NCI-H1092 treated with DMSO at 0.1 percent for 48 hours (cell line): ENCODE measurements around the gene RCN1.
"Not testable (repeated sequence)": the region's sequence is repeated elsewhere in the genome, so short reads cannot be mapped to it uniquely, and the experiment has no call there.

ENCODE experiments used
- DNase-seq: peaks from one replicate; lab custom pipeline; 2025; lab: John Stamatoyannopoulos, UW

Gene RCN1

DNA sequence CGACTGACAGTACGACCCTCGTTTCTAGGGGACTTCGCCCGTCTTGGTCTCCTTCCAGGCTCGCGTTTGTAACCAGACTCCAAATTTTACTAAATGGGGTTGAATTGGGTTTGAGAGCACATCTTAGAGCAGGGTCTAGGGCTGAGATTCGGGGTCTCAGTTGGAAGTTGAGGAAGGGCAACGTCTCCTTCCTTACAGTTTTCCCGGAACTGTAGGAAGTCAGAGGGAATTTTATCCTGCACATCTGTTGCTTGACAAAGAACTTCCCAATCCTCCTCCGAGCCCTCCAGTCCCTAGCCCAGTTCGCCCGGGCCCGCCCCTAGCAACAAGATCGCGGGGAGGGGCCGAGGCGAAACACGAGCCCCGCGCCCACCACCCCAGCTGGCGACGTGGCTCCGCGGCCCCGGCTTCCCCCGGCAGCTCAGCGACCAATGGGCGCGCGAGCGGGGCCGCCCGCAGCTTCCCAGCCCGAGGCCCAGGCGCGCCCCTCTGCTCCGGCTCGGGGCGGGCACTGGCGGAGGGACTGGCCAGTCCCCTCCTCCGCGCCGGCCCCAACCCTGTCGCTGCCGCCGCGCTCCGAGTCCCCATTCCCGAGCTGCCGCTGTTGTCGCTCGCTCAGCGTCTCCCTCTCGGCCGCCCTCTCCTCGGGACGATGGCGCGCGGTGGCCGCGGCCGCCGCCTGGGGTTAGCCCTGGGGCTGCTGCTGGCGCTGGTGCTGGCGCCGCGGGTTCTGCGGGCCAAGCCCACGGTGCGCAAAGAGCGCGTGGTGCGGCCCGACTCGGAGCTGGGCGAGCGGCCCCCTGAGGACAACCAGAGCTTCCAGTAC lies at the start of gene RCN1:
TSS of gene RCN1 (plus strand) at position 530 of the 826 bp plus-strand sequence. CDS start at position 653, 123 bp downstream.
- peak; percentile 78 for DNase-seq

- no peak for DNase-seq
Measured at GRCh38 chr11:32043737-32044136, 47.1 kb upstream of the RCN1 start.

DNA sequence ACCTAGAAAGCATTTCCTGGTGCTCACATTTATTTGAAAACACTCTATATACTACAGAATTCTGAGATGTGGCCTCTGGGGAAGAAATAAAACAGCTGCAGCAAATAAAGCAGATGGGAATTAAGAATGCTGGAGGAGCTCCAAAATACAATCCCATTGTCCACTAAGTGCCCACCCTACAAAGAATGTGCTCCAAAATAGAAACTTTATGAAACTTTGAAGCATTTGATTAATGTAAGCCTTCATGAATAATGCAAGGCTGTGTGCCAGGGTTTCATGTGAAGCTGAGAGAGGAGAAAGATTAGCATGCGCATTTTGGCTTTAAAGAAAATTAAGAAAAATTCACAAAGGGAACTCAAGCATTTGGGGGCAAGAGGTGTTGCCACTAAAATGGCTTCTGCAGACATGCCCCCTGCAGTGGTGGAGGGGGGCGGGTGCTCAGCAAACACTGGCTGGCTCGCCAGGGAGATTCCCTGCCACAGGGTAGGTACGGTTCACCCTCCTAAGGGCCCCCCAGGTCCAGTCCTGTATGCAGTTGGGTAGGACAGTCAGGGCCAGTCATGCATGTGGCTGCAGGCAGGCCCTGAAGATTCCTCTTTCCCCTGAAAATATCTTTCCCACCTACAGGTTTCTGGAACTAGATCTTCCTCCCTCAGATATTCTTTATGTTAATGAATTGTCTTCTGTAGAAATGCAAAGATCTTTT lies 46.6 kb upstream of the RCN1 start:
- DNase-seq = no peak

DNA sequence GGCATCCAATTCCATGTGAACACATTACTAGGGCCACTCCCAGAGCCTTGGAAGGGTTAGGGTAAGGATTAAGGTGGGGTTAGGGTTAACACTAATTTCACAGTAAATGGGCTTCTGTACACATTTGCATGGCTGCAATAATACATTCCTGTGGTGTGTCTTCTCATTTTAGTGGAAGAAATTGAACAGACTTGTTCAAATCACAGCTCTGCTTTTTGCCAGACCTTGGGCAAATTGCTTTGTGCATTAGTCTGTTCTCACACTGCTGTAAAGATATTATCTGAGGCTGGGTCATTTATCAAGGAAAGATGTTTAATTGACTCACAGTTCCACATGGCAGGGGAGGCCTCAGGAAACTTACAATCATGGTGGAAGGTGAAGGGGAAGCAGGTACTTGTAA lies 45.4 kb upstream of the RCN1 start:
- DNase-seq = no peak

GRCh38 chr11:32050264-32050663 lies 40.6 kb upstream of the RCN1 start:
- DNase-seq = no peak

DNA sequence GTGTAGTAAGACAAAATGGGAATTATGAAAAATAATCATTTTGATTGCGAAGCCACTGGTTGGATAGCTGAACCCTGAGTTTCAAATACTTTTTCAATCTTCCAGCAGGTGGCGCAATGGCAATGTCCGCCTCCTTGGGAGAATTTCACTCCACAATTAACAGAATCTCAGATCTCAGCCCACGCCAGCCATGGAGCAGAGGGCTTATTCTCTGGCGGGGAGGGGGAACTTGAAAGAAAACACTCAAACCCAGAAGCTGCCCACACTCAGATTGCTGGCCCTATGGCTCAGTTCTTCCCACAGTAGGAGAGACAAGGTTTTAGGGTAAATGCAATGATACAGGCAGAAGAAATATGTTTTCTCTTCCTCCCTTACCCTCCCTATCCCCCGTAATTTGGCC lies 38.7 kb upstream of the RCN1 start:
- peak; percentile 14 for DNase-seq

GRCh38 chr11:32053151-32053888 lies 37.6 kb upstream of the RCN1 start:
- DNase-seq = no peak

DNA sequence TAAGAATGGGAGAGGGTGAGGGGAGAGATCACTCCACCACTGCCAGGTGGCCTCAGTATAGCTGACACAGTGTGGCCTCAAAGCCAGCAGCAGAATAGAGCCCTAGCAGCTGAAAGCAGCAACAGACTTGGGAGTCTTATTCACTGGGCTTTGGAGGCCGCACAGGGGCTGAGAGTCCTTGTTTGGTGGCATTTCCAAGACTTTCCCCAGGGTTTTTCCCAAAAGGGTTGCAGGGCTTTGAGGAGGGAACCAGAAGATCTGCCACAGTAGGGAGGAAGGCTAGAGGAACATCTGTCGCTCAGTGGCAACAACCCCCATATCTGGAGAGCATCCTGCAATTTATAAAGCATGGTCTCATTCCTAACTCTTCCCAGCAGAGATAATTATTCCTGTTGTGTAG lies 35.0 kb upstream of the RCN1 start:
- DNase-seq = no peak

DNA sequence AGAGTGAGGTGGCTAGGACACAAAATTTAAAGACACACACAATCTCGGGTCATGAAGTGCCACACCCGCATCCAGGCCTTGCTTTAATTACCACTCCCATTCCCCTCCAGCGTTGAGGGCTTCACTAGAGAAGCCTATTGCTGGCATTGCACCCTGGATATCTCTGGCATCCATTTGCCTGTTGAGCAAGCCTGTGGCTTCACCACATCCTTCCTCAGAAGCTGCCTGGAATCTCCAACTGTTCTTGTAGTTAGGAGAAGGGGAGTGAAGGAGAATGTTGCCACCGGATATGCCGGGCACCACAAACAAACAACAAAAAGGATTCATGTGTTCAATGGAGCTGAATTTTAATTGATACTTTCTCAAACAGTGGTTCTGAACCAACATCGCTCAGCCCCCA lies 34.4 kb upstream of the RCN1 start:
- DNase-seq = no peak

GRCh38 chr11:32059686-32060462 lies 31.0 kb upstream of the RCN1 start:
- DNase-seq = no peak

DNA sequence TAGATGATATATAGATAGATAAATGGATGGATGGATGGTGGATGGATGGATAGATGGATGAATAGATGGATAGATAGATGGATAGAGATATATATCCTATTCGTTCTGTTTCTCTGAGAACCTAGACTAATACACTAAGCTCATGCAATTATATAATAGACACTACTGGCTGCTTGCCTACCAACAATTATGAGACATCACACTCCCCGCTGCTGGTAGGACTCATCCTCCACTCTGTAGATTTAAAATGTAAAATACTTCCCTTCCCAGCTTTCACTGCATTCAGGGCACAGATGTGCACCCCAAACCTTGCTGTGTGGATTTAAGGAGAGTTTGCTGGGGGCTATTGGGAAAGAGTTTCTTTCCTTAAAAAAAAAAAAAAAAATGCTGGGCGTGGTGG lies 28.3 kb upstream of the RCN1 start:
- no peak for DNase-seq

GRCh38 chr11:32063031-32063430 lies 27.8 kb upstream of the RCN1 start:
- not testable (repeated sequence) for DNase-seq

- DNase-seq = no peak
Measured at GRCh38 chr11:32065865-32066629, 24.8 kb upstream of the RCN1 start.

GRCh38 chr11:32068134-32068870 lies 22.6 kb upstream of the RCN1 start:
- DNase-seq = no peak

GRCh38 chr11:32069361-32070058 lies 21.4 kb upstream of the RCN1 start:
- no peak for DNase-seq

GRCh38 chr11:32070692-32071091 lies 20.2 kb upstream of the RCN1 start:
- DNase-seq = no peak

GRCh38 chr11:32071811-32072210 lies 19.1 kb upstream of the RCN1 start:
- no peak for DNase-seq

- no peak for DNase-seq
Measured at GRCh38 chr11:32072872-32073643, 17.8 kb upstream of the RCN1 start.

DNA sequence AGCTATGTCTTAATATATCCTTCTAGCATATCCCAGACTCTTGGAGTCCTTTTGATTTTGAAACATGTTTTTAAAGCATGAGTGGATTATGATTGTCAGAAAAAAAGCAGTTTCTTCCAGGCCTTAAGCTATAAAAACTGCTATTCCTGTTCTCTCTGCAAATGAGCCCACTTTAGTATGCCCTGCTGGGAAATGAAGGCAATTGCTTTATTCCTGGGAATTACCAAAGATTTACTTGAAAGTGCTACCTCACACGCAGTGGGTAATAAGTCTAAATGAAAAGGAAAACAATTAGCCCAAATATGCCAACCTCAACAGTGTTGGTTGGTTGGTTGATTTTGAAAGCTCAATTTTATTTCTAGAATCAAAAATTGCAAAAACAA lies 17.2 kb upstream of the RCN1 start:
- DNase-seq = no peak
